ENCODE results near the gene PHC1. TPM values are rescaled to one million over a fixed set of nuclear protein-coding genes. Genes with fewer than 3 reads are reported as not detected.
A peak's percentile ranks its signal among the peaks of the same experiment; 100 is the strongest.

Gene PHC1
- total RNA-seq, 1 donor = 13.8 TPM

DNA sequence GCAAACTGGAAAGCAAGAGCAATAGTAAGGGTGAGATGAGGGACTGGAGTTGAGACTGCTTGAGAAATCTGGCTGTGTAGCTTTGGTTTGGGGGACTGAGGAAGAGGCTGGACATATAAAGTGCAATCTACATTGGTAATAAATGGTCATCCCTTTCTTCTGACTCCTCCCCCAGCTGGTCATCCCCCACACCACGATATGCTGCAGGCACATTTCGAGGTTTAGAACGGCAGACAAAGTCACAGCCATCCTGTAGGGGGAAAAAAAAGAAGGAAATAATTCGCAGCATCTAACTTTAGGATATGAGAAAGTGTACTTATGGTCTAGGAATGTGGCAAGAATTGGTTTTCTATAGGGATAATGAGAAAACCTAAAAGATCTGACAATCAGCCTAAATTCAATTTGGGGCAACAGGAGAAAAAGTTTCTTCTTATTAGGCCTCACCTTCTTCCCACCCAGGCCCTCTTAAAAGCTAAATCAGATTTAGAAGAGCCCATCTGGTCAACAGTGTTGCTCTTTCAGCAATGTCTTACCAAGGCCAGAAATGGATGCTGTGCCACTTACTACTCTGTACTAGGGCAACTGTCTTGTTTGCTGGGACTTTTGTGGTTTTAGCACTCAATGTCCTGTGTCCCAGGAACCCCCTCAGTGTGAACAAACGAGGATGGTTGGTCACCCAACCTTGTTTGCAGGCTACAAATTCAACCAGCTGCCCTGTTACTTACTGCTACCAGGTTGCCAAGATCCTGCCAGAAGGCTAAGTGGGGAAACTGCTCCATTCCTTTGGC lies 27.6 kb downstream of the PHC1 start:
- DNase-seq (ENCODE audit: low read depth) = no peak
- H3K4me3 ChIP-seq (ENCODE audit: low read depth, low read length) = no peak overlapping the region
- TF ChIP-seq, protein P1, sequence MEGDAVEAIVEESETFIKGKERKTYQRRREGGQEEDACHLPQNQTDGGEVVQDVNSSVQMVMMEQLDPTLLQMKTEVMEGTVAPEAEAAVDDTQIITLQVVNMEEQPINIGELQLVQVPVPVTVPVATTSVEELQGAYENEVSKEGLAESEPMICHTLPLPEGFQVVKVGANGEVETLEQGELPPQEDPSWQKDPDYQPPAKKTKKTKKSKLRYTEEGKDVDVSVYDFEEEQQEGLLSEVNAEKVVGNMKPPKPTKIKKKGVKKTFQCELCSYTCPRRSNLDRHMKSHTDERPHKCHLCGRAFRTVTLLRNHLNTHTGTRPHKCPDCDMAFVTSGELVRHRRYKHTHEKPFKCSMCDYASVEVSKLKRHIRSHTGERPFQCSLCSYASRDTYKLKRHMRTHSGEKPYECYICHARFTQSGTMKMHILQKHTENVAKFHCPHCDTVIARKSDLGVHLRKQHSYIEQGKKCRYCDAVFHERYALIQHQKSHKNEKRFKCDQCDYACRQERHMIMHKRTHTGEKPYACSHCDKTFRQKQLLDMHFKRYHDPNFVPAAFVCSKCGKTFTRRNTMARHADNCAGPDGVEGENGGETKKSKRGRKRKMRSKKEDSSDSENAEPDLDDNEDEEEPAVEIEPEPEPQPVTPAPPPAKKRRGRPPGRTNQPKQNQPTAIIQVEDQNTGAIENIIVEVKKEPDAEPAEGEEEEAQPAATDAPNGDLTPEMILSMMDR (IDR thresholded peaks at IDR 0.05; ENCODE audit: insufficient read depth, low read depth, low read length) = no peak

DNA sequence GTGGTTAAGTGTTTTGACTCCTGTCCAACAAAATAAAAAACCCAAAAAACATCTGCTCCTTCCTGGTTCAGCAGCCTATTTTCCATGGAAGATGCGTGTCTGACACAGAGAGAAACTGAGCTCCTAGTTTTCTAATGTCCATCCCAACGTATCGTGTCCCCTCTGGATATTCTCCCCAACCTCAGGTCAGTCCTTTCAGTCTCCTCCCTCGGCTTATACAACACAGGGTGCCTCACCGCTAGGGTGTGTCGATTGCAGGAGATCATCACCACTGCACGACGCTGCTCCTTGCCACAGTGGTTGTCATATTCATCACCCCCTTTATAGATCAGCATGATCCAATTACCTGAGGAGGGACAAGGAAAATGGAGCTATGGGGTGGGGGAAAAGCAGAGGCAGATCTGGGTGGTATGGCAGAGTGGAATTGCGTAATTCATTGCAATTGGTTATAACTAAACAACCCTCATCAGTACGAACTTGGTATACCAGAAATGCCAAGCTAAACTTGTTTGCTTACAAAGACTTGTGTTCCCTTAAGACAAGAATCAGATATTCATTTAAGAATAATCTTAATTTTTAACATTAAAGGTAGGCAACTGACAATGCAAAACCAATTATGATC lies 29.4 kb downstream of the PHC1 start:
- no peak overlapping the region for H3K4me3 ChIP-seq (ENCODE audit: low read depth, low read length)
- DNase-seq (ENCODE audit: low read depth) = no peak
- TF ChIP-seq, protein P1 (IDR thresholded peaks at IDR 0.05; ENCODE audit: insufficient read depth, low read depth, low read length) = no peak

DNA sequence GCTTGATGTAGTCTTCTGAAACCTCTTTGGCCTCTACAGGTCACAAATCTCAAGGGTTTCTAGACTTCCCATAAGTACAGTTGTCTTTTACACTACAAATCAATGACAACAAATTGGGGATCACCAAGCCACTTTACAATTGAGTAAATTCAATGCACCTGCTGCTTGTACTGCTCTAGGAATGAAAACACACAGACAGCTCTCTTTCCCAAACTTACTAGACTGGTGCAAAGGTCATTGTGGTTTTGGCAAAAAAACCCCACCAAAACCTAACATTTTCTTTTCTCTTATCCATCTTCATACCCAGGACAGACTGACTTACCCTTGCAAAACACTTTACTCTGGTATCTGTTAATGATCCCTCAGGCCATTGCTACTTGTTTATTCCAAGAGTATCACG lies 32.4 kb downstream of the PHC1 start:
- TF ChIP-seq, protein P1 (IDR thresholded peaks at IDR 0.05; ENCODE audit: insufficient read depth, low read depth, low read length) = no peak
- DNase-seq (ENCODE audit: low read depth) = no peak
- no peak overlapping the region for H3K4me3 ChIP-seq (ENCODE audit: low read depth, low read length)

DNA sequence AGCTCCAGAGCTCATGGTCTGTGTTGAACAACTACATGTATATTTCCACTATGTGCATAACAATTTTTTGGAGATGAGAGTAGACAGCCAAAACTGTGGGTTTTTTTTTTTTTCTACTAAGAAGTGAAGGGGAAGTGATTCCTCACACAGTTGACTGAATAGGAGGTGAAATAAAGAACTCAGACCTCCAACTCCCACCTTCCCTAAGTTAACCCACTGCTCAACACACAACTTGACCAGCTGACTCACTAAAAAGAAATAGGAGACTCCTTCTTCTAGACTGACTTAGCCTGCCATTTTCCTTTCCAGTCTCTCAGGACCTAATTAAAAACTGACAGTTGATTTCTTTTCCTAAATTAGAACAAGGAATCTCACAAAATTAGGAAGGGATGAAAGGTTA lies 33.4 kb downstream of the PHC1 start:
- no peak overlapping the region for H3K4me3 ChIP-seq (ENCODE audit: low read depth, low read length)
- no peak for DNase-seq (ENCODE audit: low read depth)
- TF ChIP-seq, protein P1 (IDR thresholded peaks at IDR 0.05; ENCODE audit: insufficient read depth, low read depth, low read length) = no peak

DNA sequence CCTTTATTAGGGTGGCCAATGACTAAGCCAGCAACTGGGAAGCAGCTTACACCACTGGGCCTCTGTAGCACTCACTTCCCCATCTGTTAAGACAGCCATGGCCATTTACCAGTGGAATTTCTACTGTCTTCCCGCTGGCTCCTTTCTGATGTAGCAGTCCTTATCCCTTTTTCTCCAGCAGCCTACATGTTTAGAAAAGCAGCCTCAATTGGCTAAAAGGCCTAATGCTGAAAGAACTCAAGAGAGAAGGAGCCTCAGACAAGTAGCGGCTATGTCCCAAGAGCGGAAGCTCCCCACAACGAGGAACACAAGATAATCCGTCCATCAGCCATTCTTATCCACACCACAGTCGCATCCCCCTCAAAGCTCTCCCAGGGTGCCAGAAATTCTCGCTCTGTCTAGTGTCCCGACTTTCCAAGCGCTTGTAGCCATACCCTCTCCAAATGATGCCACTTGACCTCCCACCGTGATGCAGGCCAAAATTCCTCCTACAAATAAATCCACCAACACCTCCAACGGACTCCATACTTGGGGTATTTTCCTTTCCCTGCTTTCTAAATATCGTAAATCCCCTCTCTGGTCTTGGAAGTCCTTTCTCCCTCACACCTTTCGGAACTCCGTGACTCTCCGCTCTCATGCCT lies 34.5 kb downstream of the PHC1 start:
- H3K4me3 ChIP-seq (ENCODE audit: low read depth, low read length) = peak overlapping the region; percentile 71
- TF ChIP-seq, protein P1 (IDR thresholded peaks at IDR 0.05; ENCODE audit: insufficient read depth, low read depth, low read length) = no peak
- peak; percentile 58 for DNase-seq (ENCODE audit: low read depth)

DNA sequence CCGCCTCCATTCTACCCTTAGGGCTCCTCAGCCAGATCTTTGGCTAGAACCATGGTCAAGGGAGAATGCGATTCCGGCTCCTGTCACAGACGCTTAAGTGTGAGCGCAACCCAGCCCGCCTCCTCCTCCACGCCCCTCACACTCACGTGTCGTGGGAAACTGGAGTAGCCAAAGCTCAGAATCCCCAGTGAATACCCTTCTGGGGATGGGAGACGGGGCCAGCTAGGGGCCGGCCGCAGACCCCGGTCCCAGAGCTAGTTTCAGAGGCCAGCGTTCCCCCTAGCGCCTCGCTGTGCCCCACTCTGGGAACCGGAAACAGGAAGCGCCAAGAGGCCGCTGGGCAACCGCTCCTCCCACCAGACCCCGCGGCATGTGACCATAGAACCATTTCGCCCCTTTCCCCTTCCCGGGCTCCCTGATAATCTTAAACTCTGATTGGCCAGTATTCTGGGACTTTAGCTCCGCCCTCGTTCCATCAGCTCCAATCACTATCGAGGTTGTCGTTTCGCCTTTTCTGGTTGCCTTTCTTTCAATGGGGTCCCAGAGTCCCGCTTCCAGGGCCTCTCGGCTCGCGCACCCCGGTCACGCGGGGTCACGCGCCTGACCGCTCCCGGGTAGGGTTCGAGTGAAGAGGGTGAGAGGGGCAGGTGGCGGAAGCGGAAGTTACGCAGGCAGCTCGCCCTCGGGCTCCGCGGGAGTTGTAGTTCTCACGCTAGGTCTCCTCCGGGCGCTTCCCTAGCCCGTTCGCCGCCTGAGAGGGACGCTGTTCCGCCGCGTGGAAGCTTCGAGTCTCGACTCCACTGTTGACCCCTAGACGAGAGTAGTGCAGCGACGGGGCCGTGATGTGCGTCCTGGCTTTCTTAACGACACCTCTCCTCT lies 35.3 kb downstream of the PHC1 start, which contains the start of gene M6PR:
TSS of gene M6PR (minus strand) at position 304 of the 879 bp plus-strand sequence. CDS start 3,241 bp downstream, outside the sequence.
- peak within 1 kb of the TSS; percentile 71 for H3K4me3 ChIP-seq (ENCODE audit: low read depth, low read length)
- TF ChIP-seq, protein P1 (IDR thresholded peaks at IDR 0.05; ENCODE audit: insufficient read depth, low read depth, low read length) = peak; percentile 51
- peak; percentile 96 for DNase-seq (ENCODE audit: low read depth)
